Measurements from ENCODE around the gene BTBD1. TPM values are rescaled to one million over a fixed set of nuclear protein-coding genes. Genes with fewer than 3 reads are reported as not detected.

Gene BTBD1
- 10 to 100 TPM; 37.3 to 60.8 (median 55.9) TPM for total RNA-seq

DNA sequence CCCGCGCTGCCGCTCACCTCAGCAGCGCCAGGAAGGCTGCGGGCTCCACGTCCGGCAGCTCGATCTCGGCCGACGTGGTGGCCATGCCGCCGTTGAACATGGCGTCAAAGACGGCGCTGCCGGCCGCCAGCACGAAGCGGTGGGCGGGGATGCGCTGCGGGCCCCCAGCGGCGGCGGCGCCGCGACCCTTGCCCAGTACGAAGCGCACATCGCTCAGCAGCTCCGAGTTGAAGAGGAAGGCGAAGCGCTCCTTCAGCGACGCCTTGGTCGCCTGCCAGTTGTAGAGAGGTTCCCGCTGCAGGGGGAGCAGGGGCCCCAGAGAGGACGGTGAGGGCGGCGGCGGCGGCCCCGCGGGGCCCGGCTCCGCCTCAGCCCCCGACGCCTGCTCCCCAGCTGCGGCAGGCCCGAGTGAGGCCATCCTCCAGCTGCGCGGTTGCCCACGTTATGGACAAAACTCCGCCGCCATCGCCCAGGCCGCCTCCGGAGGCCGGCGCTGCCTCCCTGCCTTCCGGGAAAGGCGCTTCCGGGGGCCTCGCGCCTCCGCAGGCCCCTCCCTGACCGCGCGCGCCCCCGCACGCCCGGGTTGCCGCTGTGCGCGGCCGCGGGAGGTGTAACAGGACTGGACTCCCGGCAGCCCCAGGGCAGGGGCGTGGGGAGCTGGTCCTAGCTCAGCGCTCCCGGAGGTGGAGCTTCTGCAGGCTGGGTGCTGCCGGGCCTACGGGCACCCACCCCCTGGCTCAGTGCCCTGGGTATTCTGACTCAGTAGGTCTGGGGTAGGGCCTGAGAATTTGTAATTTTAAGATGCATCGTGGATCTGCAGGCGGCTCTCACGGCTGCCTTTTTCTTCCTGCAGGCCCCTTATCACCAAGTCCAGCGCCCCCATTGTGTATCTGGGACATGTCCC, at the start of gene BTBD1:
Gene BTBD1 (minus strand): TSS at position 519 of the 904 bp plus-strand sequence. CDS start 101 bp downstream, at position 418.
- TF ChIP-seq, protein P1, sequence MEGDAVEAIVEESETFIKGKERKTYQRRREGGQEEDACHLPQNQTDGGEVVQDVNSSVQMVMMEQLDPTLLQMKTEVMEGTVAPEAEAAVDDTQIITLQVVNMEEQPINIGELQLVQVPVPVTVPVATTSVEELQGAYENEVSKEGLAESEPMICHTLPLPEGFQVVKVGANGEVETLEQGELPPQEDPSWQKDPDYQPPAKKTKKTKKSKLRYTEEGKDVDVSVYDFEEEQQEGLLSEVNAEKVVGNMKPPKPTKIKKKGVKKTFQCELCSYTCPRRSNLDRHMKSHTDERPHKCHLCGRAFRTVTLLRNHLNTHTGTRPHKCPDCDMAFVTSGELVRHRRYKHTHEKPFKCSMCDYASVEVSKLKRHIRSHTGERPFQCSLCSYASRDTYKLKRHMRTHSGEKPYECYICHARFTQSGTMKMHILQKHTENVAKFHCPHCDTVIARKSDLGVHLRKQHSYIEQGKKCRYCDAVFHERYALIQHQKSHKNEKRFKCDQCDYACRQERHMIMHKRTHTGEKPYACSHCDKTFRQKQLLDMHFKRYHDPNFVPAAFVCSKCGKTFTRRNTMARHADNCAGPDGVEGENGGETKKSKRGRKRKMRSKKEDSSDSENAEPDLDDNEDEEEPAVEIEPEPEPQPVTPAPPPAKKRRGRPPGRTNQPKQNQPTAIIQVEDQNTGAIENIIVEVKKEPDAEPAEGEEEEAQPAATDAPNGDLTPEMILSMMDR (IDR thresholded peaks at IDR 0.05): peak in 2 of 6 experiments; percentile 11 to 13
- peak in 3 of 4 donors; percentile 57 to 95 (median 92) for TF ChIP-seq POLR2A (IDR thresholded peaks at IDR 0.05)
- no peaks in the 10 kb centered on the region for H3K27me3 ChIP-seq
- no peaks in the 10 kb centered on the region for H3K36me3 ChIP-seq
- no peaks in the 10 kb centered on the region for H3K9me3 ChIP-seq
- DNase-seq: peak; percentile 55
- peak within 1 kb of the TSS; percentile 86 to 95 (median 94) for H3K27ac ChIP-seq
- intact Hi-C loops (cut with DNase I): no loop called here
- H3K4me1 ChIP-seq: peaks cover 8 to 51% (median 30%) of the 10 kb centered on the region in 3 donors
- 0% methylated on average over 2 of the region's 90 CpGs; no CpG with 5 or more reads in 1 of the 2 donors for WGBS, 2 donors
- peak within 1 kb of the TSS; percentile 74 to 96 (median 88) for H3K4me3 ChIP-seq

DNA sequence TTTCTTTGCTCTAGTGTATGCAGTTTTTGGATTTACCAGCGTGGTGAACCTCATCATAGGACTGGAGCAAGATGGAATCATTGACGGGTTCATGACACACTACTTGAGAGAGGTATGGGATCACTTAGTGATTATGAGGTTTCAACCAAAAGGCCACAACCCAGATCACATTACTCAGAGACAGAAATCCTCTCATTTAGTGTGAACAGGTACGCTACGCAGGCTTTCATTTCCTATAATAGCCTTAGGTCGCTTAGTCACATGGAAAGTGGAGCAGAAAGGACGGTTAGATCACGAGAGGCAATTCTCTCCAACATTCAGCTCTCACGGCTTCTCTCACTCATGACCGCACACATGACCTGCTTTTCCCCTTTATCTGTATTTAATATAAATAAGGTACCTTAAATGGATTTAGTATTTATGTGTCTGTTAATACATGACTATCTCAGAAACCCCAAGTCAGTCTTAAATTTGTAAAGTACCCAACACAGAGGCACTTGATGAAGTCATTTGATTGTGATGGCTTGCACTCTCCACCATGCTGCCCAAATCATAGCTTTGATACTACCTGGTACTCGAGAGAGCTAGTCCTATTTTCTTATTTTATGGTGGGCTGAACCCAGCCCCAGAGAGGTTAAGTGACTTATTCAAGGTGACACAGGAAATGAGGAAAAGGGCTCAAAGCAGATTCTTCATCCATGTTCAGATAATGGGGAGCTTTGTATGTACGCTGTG, 48.9 kb upstream of the BTBD1 start:
- WGBS, 2 donors: 80 to 82% methylated on average over 11 of the region's 11 CpGs
- Histone ChIP-seq H3K4me3 (no peak overlapping the region), H3K4me1 (peaks cover 0 to 11% (median 4%) of the 10 kb centered on the region in 3 donors), H3K27ac (no peak overlapping the region), H3K9me3 (no peaks in the 10 kb centered on the region), H3K27me3 (peaks cover 0 to under 1% (median 0%) of the 10 kb centered on the region in 4 donors), H3K36me3 (no peaks in the 10 kb centered on the region)
- TF ChIP-seq, protein P1 (IDR thresholded peaks at IDR 0.05): no peak
- intact Hi-C loops (cut with DNase I): no loop called here
- no peak for DNase-seq

DNA sequence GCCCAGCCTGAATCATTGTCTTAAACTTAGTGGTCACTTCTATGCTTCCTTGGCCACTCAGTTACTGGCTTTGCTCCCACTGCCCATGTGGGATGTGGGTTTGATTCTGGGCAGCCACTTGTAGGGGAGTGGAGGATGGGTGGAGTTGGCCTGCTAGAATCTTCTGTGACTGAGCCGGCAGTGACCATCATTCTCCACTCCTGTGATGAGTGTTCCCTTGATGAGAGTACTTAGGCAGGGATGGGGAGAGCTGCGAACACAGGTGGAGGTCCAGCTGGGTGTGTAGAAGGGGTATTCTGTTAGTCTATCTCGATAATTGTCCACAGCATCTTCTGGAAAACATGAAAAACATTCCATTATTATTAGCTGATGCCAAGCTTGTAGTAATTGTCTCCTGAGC, 48.4 kb upstream of the BTBD1 start:
- Histone ChIP-seq H3K27me3 (peaks cover 0 to 7% (median 0%) of the 10 kb centered on the region in 4 donors), H3K36me3 (no peaks in the 10 kb centered on the region), H3K27ac (no peak overlapping the region), H3K9me3 (no peaks in the 10 kb centered on the region), H3K4me3 (no peak overlapping the region), H3K4me1 (peaks cover 0 to 11% (median 4%) of the 10 kb centered on the region in 3 donors)
- TF ChIP-seq, protein P1 (IDR thresholded peaks at IDR 0.05): no peak
- TF ChIP-seq POLR2A (IDR thresholded peaks at IDR 0.05): no peak
- 89 to 92% methylated on average over 2 to 3 of the region's 3 CpGs for WGBS, 2 donors
- DNase-seq: no peak
- intact Hi-C loops (cut with DNase I): no loop called here

DNA sequence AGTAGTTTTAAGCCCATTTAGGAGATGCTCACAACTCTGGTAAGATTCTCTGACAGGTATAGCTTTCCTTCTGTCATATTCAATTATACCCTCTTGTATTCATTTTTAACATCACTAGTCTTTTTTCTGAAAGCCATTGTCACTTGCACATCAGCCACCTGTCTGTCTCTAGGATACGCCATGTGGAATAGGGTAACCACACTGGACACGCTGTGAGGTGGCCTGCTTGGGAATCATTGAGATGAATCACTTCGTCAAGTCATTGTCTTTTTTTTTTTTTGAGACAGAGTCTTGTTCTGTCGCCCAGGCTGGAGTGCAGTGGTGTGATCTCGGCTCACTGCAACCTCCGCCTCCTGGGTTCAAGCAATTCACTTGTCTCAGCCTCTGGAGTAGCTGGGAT, 47.8 kb upstream of the BTBD1 start:
- H3K36me3 ChIP-seq: no peaks in the 10 kb centered on the region
- no peak overlapping the region for H3K27ac ChIP-seq
- TF ChIP-seq, protein P1 (IDR thresholded peaks at IDR 0.05): no peak
- TF ChIP-seq POLR2A (IDR thresholded peaks at IDR 0.05): no peak
- DNase-seq: no peak
- no peak overlapping the region for H3K4me3 ChIP-seq
- WGBS, 2 donors: 91 to 93% methylated on average over 5 to 6 of the region's 6 CpGs
- intact Hi-C loops (cut with DNase I): no loop called here
- H3K27me3 ChIP-seq: peaks cover 0 to 12% (median 0%) of the 10 kb centered on the region in 4 donors
- H3K9me3 ChIP-seq: no peaks in the 10 kb centered on the region
- peaks cover 0 to 11% (median 4%) of the 10 kb centered on the region in 3 donors for H3K4me1 ChIP-seq
